CD4-positive, alpha-beta T cell (primary cell): ENCODE data around the gene C7. TPM values are rescaled to one million over a fixed set of nuclear protein-coding genes. Genes with fewer than 3 reads are reported as not detected.

Experiments used
- ATAC-seq: fragments of 200-7000 bp; cut with Tn5 transposase; one replicate; pipeline ENCODE4 v1.10.0; 2022; ENCODE audit warnings: mild to moderate bottlenecking; ENCODE audit not compliant: poor library complexity
- CTCF ChIA-PET: fragments of 350-600 bp; sonication (Branson Sonifier 250); formaldehyde crosslinking; loops from one replicate; lab custom pipeline; 2021; ENCODE audit warnings: antibody characterized with exemption, inconsistent platforms; lab: Charles Lee
- POLR2A ChIA-PET: fragments of 350-600 bp; sonication (Branson Sonifier 250); formaldehyde crosslinking; loops from one replicate; lab custom pipeline; 2021; ENCODE audit warnings: antibody characterized with exemption, inconsistent platforms; lab: Charles Lee
- DNase-seq, 14 experiments: peaks; one replicate each; pipeline ENCODE4 v3.0.0-alpha.2; 2013 to 2020; ENCODE audit warnings: mixed read lengths in 2 of 14
- H3K27ac ChIP-seq, 2 donors: one replicate each; pipeline versions ENCODE4 v1.5.1 to v1.7.0; 2013; ENCODE audit warnings: low read length in 2 of 2, low read depth in 1 of 2, mild to moderate bottlenecking in 1 of 2
- H3K27me3 ChIP-seq, 2 experiments: 1 replicate in 1 of 2; 2 replicates in 1 of 2; pipeline versions ENCODE4 v1.6.1 to v1.7.0; 2013; ENCODE audit warnings: low read length in 2 of 2, control low read depth in 1 of 2, mild to moderate bottlenecking in 1 of 2, moderate library complexity in 1 of 2; ENCODE audit not compliant: insufficient read depth in 2 of 2, control insufficient read depth in 1 of 2
- H3K36me3 ChIP-seq: one replicate; pipeline ENCODE4 v1.6.1; 2013; ENCODE audit warnings: low read length, control low read depth; ENCODE audit not compliant: insufficient read depth
- H3K4me1 ChIP-seq: one replicate; pipeline ENCODE4 v1.6.1; 2013; ENCODE audit warnings: low read length, control low read depth; ENCODE audit not compliant: insufficient read depth
- H3K4me3 ChIP-seq: one replicate; pipeline ENCODE4 v1.5.1; 2013; ENCODE audit warnings: mild to moderate bottlenecking, low read length, moderate library complexity
- H3K9me3 ChIP-seq, 2 experiments: 1 replicate in 1 of 2; 2 replicates in 1 of 2; pipeline versions ENCODE4 v1.6.1 to v1.7.0; 2013; ENCODE audit warnings: low read length in 2 of 2, mild to moderate bottlenecking in 2 of 2, control low read depth in 1 of 2, moderate library complexity in 1 of 2; ENCODE audit not compliant: control insufficient read depth in 1 of 2, insufficient read depth in 1 of 2
- H3K27ac Mint-ChIP-seq: one replicate; pipeline ENCODE4 v1.8.0; 2020; ENCODE audit warnings: mixed read lengths
- H3K27me3 Mint-ChIP-seq: one replicate; pipeline ENCODE4 v1.8.0; 2021; ENCODE audit warnings: mixed read lengths
- H3K36me3 Mint-ChIP-seq: one replicate; pipeline ENCODE4 v1.8.0; 2021; ENCODE audit warnings: low read depth, mixed read lengths
- H3K4me1 Mint-ChIP-seq: one replicate; pipeline ENCODE4 v1.8.0; 2021; ENCODE audit warnings: low read depth, mixed read lengths
- H3K4me3 Mint-ChIP-seq: one replicate; pipeline ENCODE4 v1.8.0; 2020; ENCODE audit warnings: mild to moderate bottlenecking, mixed read lengths
- H3K9me3 Mint-ChIP-seq: one replicate; pipeline ENCODE4 v1.8.0; 2020; ENCODE audit warnings: mixed read lengths
- intact Hi-C, 2 experiments: fragments of 100-400 bp; cut with DNase I in 1 of 2; cut with micrococcal nuclease in 1 of 2; formaldehyde crosslinking; loops; one replicate each; pipeline versions ENCODE4 v1.15.1 to v1.9.0; 2023 to 2025; cut with DNase I, micrococcal nuclease
- total RNA-seq, 174 experiments: library from RNA in 2 of 174; stranded (reverse) in 2 of 174; gene quantifications; one replicate each; pipeline ENCODE4 v1.2.3 and lab custom pipeline; 2021 to 2026
- TF ChIP-seq, protein P1 (sequence below): fragments of 200-600 bp; IDR thresholded peaks from one replicate; pipeline ENCODE4 v1.8.0; 2022; ENCODE audit warnings: antibody characterized with exemption, mild to moderate bottlenecking

Gene C7
- total RNA-seq, 2 experiments from 2014 or later, result not detected

- Mint-ChIP-seq H3K27ac (no peak overlapping the region), H3K9me3 (peaks cover 3% of the 10 kb centered on the region), H3K27me3 (peaks cover 23% of the 10 kb centered on the region), H3K36me3 (no peaks in the 10 kb centered on the region), H3K4me3 (no peak overlapping the region), H3K4me1 (no peaks in the 10 kb centered on the region)
- Histone ChIP-seq H3K27me3 (no peaks in the 10 kb centered on the region), H3K36me3 (no peaks in the 10 kb centered on the region), H3K4me3 (no peak overlapping the region), H3K9me3 (no peaks in the 10 kb centered on the region), H3K4me1 (no peaks in the 10 kb centered on the region), H3K27ac (no peak overlapping the region)
- ChIA-PET POLR2A (no interaction called here), CTCF (no interaction called here)
- ATAC-seq (no peak), DNase-seq (no peak)
- TF ChIP-seq, protein P1, sequence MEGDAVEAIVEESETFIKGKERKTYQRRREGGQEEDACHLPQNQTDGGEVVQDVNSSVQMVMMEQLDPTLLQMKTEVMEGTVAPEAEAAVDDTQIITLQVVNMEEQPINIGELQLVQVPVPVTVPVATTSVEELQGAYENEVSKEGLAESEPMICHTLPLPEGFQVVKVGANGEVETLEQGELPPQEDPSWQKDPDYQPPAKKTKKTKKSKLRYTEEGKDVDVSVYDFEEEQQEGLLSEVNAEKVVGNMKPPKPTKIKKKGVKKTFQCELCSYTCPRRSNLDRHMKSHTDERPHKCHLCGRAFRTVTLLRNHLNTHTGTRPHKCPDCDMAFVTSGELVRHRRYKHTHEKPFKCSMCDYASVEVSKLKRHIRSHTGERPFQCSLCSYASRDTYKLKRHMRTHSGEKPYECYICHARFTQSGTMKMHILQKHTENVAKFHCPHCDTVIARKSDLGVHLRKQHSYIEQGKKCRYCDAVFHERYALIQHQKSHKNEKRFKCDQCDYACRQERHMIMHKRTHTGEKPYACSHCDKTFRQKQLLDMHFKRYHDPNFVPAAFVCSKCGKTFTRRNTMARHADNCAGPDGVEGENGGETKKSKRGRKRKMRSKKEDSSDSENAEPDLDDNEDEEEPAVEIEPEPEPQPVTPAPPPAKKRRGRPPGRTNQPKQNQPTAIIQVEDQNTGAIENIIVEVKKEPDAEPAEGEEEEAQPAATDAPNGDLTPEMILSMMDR, result no peak
- intact Hi-C loops, result no loop called here
These were observed 75.6 kb downstream of the C7 start for GRCh38 chr5:40984884-40985283.

DNA sequence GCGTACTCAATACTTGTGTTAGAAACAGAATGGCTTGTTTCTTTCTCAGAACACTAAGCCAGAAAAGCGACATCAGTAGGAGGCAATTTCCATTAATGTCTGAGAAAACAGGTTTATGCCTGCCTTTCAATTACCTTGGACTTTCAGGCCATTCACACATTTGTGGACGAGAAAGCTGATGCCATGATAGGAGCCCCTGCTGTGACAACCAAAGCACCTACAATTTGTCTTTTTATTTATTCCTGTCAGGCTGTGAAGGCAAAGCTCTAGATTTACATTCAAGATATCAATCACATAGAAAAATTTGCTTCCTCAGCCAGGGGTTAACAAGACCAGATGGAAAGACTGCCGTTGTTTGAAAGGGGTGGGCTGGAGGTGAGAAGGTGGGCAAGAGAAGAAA, 76.2 kb downstream of the C7 start:
- ATAC-seq, result no peak

GRCh38 chr5:40986666-40987065, 77.4 kb downstream of the C7 start:
- Mint-ChIP-seq H3K9me3 (peaks cover 3% of the 10 kb centered on the region), H3K27ac (no peak overlapping the region), H3K4me3 (no peak overlapping the region), H3K4me1 (no peaks in the 10 kb centered on the region), H3K27me3 (peaks cover 8% of the 10 kb centered on the region), H3K36me3 (no peaks in the 10 kb centered on the region)
- TF ChIP-seq, protein P1, result no peak
- no peaks in the 10 kb centered on the region for H3K36me3 ChIP-seq
- no peaks in the 10 kb centered on the region for H3K9me3 ChIP-seq
- no peak overlapping the region for H3K27ac ChIP-seq
- no peaks in the 10 kb centered on the region for H3K4me1 ChIP-seq
- ChIA-PET CTCF (no interaction called here), POLR2A (no interaction called here)
- intact Hi-C loops, result no loop called here
- no peak for DNase-seq
- ATAC-seq, result no peak
- no peaks in the 10 kb centered on the region for H3K27me3 ChIP-seq
- H3K4me3 ChIP-seq, result no peak overlapping the region

More for the DNA sequence above, 76.2 kb downstream of the C7 start:
- TF ChIP-seq, protein P1, result no peak
- H3K4me3 Mint-ChIP-seq, result no peak overlapping the region
- no peaks in the 10 kb centered on the region for H3K9me3 ChIP-seq
- no peak for DNase-seq
- no peak overlapping the region for H3K27ac ChIP-seq
- H3K4me3 ChIP-seq, result no peak overlapping the region
- H3K27me3 ChIP-seq, result no peaks in the 10 kb centered on the region
- POLR2A ChIA-PET, result no interaction called here
- H3K27ac Mint-ChIP-seq, result no peak overlapping the region
- no peaks in the 10 kb centered on the region for H3K4me1 Mint-ChIP-seq
- CTCF ChIA-PET, result no interaction called here
- H3K4me1 ChIP-seq, result no peaks in the 10 kb centered on the region
- no peaks in the 10 kb centered on the region for H3K36me3 ChIP-seq
- no peaks in the 10 kb centered on the region for H3K36me3 Mint-ChIP-seq
- peaks cover 16% of the 10 kb centered on the region for H3K27me3 Mint-ChIP-seq
- intact Hi-C loops, result no loop called here
- peaks cover 3% of the 10 kb centered on the region for H3K9me3 Mint-ChIP-seq
